Brain microvascular endothelial cell (primary cell): ENCODE results near the gene CHST11.

ENCODE experiments used
- DNase-seq: peaks from one replicate; pipeline ENCODE4 v3.0.0-alpha.2; 2020
- H3K27ac ChIP-seq: fragments of 250-450 bp; sonication (Bioruptor Pico); 2 replicates; pipeline ENCODE4 v1.5.1; 2020; ENCODE audit warnings: mild to moderate bottlenecking, moderate library complexity
- H3K27me3 ChIP-seq: fragments of 250-450 bp; sonication (Bioruptor Pico); replicated peaks from 2 replicates; pipeline ENCODE4 v1.5.1; 2020; ENCODE audit warnings: mild to moderate bottlenecking
- H3K36me3 ChIP-seq: fragments of 250-450 bp; sonication (Bioruptor Pico); replicated peaks from 2 replicates; pipeline ENCODE4 v1.5.1; 2020; ENCODE audit warnings: mild to moderate bottlenecking
- H3K4me3 ChIP-seq: 2 replicates; pipeline ENCODE4 v1.5.1; 2011; ENCODE audit warnings: low read depth, mild to moderate bottlenecking, control low read depth, low read length, moderate library complexity
- in situ Hi-C: cut with HindIII; loops from 2 replicates; pipeline ENCODE4 v1.10.0; 2017; ENCODE audit warnings: low sequenced_read_pairs, low pct_ligation_motif_present
- TF ChIP-seq, protein P1 (sequence below): IDR thresholded peaks from 2 replicates; pipeline ENCODE4 v1.5.1; 2011; ENCODE audit warnings: low read depth, mild to moderate bottlenecking, moderate library complexity, low read length, control low read depth, inconsistent platforms; ENCODE audit errors: missing control alignments

CHST11 gene

DNA sequence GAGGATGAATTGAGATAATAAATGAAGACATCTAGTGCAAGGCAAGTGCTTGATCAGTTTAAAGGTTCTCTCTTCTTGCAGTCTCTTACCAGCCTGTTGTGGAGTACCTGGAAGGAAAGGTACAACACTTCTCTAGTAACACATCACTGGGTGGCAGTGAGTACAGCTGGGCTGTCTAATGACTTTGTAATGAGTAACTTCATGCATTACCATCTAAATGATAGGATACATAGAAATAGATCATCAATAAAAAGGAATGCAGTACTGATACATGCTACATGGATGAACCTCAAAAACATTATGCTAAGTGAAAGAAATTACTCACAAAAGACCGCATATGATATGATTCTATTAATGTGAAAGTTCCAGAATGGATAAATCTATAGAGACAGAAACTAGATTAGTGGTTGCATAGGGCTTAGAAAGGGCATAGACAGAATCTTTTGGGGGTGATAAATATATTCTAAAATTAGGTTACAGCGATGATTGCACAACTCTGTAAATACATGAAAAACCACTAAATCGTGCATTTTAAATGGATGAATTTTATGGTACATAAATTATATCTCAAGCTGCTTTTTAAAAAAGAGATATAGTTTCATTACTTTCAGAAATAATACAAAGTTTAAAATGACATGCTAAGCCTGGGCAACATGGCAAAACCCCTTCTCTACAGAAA is 224.4 kb downstream of the CHST11 start:
- Histone ChIP-seq H3K27ac (no peak overlapping the region), H3K4me3 (no peak overlapping the region), H3K27me3 (no peaks in the 10 kb centered on the region), H3K36me3 (no peaks in the 10 kb centered on the region)
- no peak for DNase-seq
- in situ Hi-C loops: no loop called here
- TF ChIP-seq, protein P1, sequence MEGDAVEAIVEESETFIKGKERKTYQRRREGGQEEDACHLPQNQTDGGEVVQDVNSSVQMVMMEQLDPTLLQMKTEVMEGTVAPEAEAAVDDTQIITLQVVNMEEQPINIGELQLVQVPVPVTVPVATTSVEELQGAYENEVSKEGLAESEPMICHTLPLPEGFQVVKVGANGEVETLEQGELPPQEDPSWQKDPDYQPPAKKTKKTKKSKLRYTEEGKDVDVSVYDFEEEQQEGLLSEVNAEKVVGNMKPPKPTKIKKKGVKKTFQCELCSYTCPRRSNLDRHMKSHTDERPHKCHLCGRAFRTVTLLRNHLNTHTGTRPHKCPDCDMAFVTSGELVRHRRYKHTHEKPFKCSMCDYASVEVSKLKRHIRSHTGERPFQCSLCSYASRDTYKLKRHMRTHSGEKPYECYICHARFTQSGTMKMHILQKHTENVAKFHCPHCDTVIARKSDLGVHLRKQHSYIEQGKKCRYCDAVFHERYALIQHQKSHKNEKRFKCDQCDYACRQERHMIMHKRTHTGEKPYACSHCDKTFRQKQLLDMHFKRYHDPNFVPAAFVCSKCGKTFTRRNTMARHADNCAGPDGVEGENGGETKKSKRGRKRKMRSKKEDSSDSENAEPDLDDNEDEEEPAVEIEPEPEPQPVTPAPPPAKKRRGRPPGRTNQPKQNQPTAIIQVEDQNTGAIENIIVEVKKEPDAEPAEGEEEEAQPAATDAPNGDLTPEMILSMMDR: no peak

DNA sequence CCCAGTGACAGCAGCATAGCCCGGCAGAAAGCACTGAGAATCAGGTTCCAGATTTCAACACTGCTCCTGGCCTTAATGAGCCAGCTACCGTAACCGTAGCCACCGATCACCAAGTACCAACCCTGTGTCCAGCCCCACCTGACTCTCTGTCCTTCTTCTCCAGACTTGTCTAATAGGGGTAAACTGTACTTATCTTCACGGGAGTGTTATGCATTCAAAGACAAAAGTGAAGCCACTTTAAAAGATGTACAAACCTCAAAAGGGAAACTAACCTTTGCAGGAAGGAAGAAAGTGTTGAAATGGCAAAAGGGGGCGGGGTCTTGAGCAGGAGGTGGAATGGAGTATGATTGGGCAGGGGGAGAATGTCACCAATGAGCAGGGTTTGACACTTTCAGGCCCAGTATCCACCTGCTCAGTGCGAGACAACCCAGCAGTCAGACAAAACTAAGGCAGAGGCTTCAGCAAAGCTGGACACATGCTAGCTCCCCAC is 226.1 kb downstream of the CHST11 start:
- Histone ChIP-seq H3K27ac (no peak overlapping the region), H3K4me3 (no peak overlapping the region)
- no peak for DNase-seq

DNA sequence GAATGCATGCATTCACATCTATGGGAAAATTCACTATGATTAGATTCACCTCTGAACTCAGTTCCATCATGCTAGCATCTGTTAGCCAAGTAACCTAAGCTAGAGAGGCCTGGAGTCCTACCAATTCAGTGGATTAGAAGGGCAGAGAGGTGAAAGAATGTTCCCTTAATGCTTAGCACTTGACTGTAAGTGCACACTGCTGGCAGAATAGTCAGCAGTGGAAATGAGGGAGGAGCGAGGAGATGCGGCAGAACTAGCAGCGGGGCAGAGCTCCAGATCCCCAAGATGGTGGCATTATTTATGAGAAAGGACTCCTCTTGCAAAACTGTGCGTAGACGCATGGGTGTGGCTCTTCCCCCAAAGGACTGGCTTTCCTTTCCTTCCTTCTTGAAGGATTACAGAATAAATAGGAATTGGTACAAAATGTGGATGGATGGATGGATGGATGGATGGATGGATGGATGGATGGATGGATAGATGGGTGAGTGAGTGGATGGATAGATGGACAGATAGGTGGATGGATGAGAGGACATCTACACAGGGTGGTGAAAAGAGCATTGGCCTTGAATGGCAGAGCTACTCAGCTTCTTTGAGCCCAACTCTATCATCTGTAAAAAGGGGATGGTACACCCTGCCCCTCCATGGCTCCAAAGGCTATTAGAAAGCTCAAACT is 227.2 kb downstream of the CHST11 start:
- no peak for DNase-seq
- no peak overlapping the region for H3K4me3 ChIP-seq
- TF ChIP-seq, protein P1: no peak
- H3K27me3 ChIP-seq: no peaks in the 10 kb centered on the region
- no peaks in the 10 kb centered on the region for H3K36me3 ChIP-seq
- no peak overlapping the region for H3K27ac ChIP-seq
- in situ Hi-C loops: no loop called here

More for the DNA sequence above, 226.1 kb downstream of the CHST11 start:
- H3K27me3 ChIP-seq: no peaks in the 10 kb centered on the region
- TF ChIP-seq, protein P1: no peak
- in situ Hi-C loops: no loop called here
- no peaks in the 10 kb centered on the region for H3K36me3 ChIP-seq

DNA sequence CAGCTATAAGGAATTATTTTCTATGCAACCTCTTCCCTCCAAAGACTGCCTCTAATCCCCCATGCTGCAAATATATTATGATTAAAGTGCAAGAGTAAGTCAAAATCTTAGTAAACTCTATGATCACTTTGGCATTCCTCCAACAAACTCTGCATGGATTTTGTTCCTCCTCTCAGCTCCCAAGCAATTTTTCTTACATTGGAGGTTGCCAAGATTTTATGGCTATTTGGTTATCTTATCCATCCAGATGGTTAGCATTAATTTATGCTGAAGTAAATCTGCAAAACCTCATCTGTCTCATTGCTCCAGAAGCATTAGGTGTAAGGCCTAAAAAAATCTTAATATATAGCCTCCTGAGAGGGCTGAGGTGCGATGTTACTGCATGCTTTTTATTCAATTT is 228.1 kb downstream of the CHST11 start:
- DNase-seq: no peak
- H3K36me3 ChIP-seq: no peaks in the 10 kb centered on the region
- TF ChIP-seq, protein P1: no peak
- H3K27ac ChIP-seq: no peak overlapping the region
- in situ Hi-C loops: no loop called here
- H3K4me3 ChIP-seq: no peak overlapping the region
- H3K27me3 ChIP-seq: no peaks in the 10 kb centered on the region

DNA sequence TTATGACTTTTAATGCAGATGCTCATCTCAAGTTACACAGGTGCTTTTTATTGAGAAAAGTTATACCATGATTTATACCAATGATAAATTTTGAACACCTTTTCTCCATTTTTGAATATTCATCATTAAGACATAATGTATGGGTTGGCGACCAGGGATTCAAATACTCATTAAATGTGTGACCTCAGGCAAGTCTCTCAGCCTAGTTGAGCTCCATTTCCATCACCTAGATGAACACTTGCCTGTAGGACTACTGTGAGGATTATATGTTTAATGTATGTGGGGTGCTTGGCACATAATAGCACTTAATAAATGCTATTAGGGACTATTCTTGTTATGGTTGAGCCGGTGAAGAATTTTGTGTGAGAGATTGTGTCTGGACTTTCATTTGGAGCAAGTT is 228.6 kb downstream of the CHST11 start:
- H3K27me3 ChIP-seq: no peaks in the 10 kb centered on the region
- in situ Hi-C loops: no loop called here
- no peak overlapping the region for H3K4me3 ChIP-seq
- H3K27ac ChIP-seq: no peak overlapping the region
- TF ChIP-seq, protein P1: no peak
- DNase-seq: no peak
- no peaks in the 10 kb centered on the region for H3K36me3 ChIP-seq

DNA sequence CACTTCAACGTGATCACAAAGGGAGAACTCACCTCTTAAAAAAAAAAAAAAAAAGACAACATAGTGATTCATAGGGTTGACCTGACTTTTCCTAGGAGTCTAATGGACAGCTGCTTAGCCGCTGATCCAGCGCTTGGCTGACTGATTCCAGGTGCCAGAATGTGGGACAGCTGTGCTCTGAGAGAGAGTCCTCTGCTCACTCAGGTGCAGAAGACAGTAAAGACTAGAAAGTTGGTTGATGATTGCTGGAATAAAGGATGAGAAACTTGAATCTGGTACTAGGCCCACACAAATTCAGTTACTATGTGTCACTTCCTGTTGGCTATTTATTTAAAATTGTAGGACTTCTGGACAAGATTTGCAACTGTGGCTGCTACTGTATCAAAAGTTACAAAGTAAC is 229.4 kb downstream of the CHST11 start:
- Histone ChIP-seq H3K4me3 (no peak overlapping the region), H3K27me3 (no peaks in the 10 kb centered on the region), H3K36me3 (no peaks in the 10 kb centered on the region), H3K27ac (peak overlapping the region; percentile 44)
- in situ Hi-C loops: no loop called here
- DNase-seq: no peak
- TF ChIP-seq, protein P1: no peak
